SK-N-SH treated with all-trans-retinoic acid at 6 μM for 48 hours (cell line): Measurements from ENCODE around the gene RAB11FIP3.

Experiments
- ATAC-seq: fragments of 200-7000 bp; cut with Tn5 transposase; 3 replicates; pipeline ENCODE4 v1.9.1; 2020; ENCODE audit warnings: mild to moderate bottlenecking, moderate library complexity
- ARNTL ChIP-seq: fragments of 450-650 bp; formaldehyde crosslinking; IDR thresholded peaks from 2 replicates; pipeline ENCODE4 v1.5.0; 2020; ENCODE audit warnings: low read depth, mild to moderate bottlenecking, moderate library complexity, borderline replicate concordance
- BACH2 ChIP-seq: fragments of 250-450 bp; sonication (Bioruptor Pico); IDR thresholded peaks from 2 replicates; pipeline ENCODE4 v1.9.0; 2021; ENCODE audit warnings: mild to moderate bottlenecking, borderline replicate concordance
- CSDC2 ChIP-seq: fragments of 250-450 bp; sonication (Bioruptor Pico); IDR thresholded peaks from 2 replicates; pipeline ENCODE4 v1.5.0; 2020; ENCODE audit warnings: mild to moderate bottlenecking, moderate library complexity
- ESRRG ChIP-seq: fragments of 250-450 bp; sonication (Bioruptor Pico); IDR thresholded peaks from 2 replicates; pipeline ENCODE4 v1.6.1; 2021; ENCODE audit warnings: mild to moderate bottlenecking
- GLIS3 ChIP-seq: fragments of 250-450 bp; sonication (Bioruptor Pico); IDR thresholded peaks from 2 replicates; pipeline ENCODE4 v1.5.0; 2020; ENCODE audit warnings: mild to moderate bottlenecking, moderate library complexity
- ISL1 ChIP-seq: fragments of 250-450 bp; sonication (Bioruptor Pico); IDR thresholded peaks from 2 replicates; pipeline ENCODE4 v2.1.2; 2022; ENCODE audit warnings: mild to moderate bottlenecking, moderate library complexity
- OSR1 ChIP-seq: fragments of 250-450 bp; sonication (Bioruptor Pico); IDR thresholded peaks from 2 replicates; pipeline ENCODE4 v1.8.0; 2022; ENCODE audit warnings: moderate library complexity, mild to moderate bottlenecking, inconsistent platforms
- PPARA ChIP-seq: fragments of 250-450 bp; sonication (Bioruptor Pico); IDR thresholded peaks from 2 replicates; pipeline ENCODE4 v1.5.0; 2020; ENCODE audit warnings: mild to moderate bottlenecking, borderline replicate concordance
- RARB ChIP-seq: fragments of 250-450 bp; sonication (Bioruptor Pico); IDR thresholded peaks from 2 replicates; pipeline ENCODE4 v1.8.0; 2021; ENCODE audit warnings: mild to moderate bottlenecking, moderate library complexity
- SNAI2 ChIP-seq: fragments of 250-450 bp; sonication (Bioruptor Pico); IDR thresholded peaks from 2 replicates; pipeline ENCODE4 v1.5.0; 2020; ENCODE audit warnings: mild to moderate bottlenecking, moderate library complexity
- TCF4 ChIP-seq: fragments of 250-450 bp; sonication (Bioruptor Pico); IDR thresholded peaks from 2 replicates; pipeline ENCODE4 v1.8.0; 2021; ENCODE audit warnings: mild to moderate bottlenecking, moderate library complexity, borderline replicate concordance
- TOX ChIP-seq: fragments of 250-450 bp; sonication (Bioruptor Pico); IDR thresholded peaks from 2 replicates; pipeline ENCODE4 v1.8.0; 2021; ENCODE audit warnings: mild to moderate bottlenecking, moderate library complexity, borderline replicate concordance
- ZFP3 ChIP-seq: fragments of 250-450 bp; sonication (Bioruptor Pico); IDR thresholded peaks from 2 replicates; pipeline ENCODE4 v1.5.0; 2020; ENCODE audit warnings: mild to moderate bottlenecking, moderate library complexity
- ZFP30 ChIP-seq: fragments of 450-650 bp; formaldehyde crosslinking; IDR thresholded peaks from 2 replicates; pipeline ENCODE4 v1.5.0; 2022; ENCODE audit warnings: mild to moderate bottlenecking, moderate library complexity
- ZNF70 ChIP-seq: fragments of 450-650 bp; formaldehyde crosslinking; IDR thresholded peaks from 2 replicates; pipeline ENCODE4 v1.5.0; 2020; ENCODE audit warnings: mild to moderate bottlenecking, moderate library complexity
- ZNF8 ChIP-seq: fragments of 450-650 bp; formaldehyde crosslinking; IDR thresholded peaks from 2 replicates; pipeline ENCODE4 v1.5.0; 2020; ENCODE audit warnings: mild to moderate bottlenecking, moderate library complexity
- TF ChIP-seq, protein P1 (sequence below): fragments of 250-450 bp; sonication (Bioruptor Pico); IDR thresholded peaks from 2 replicates; pipeline ENCODE4 v1.5.0; 2020; ENCODE audit warnings: mild to moderate bottlenecking, moderate library complexity
- TF ChIP-seq, protein P2 (sequence below): fragments of 250-450 bp; sonication (Bioruptor Pico); IDR thresholded peaks from 2 replicates; pipeline ENCODE4 v1.8.0; 2020; ENCODE audit warnings: mild to moderate bottlenecking, moderate library complexity, borderline replicate concordance

The RAB11FIP3 gene

DNA sequence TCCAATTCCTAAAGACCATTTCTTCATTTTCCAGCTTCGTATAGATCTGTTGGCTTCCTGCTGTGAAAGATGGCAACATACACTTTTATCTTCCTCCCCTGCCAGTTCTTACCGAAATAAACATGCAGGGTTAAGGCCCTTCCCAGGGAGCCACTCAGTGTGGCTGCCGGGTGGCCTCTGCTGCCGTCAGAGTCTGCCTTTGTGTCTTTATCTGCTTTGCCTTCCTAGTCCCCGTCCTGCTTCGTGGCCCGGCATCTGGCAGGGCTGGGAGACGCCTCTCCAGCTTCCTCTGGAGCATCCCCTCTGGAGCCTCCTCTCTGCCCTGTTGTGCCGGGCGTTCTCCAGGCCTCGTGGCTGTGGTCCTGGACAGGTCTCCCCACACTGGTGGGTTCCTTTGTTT lies 71.8 kb downstream of the RAB11FIP3 start:
- TF ChIP-seq ARNTL (CRISPR knock-in tag) (no peak), ZFP30 (no peak), SNAI2 (CRISPR knock-in tag) (no peak)
- TF ChIP-seq, protein P1, sequence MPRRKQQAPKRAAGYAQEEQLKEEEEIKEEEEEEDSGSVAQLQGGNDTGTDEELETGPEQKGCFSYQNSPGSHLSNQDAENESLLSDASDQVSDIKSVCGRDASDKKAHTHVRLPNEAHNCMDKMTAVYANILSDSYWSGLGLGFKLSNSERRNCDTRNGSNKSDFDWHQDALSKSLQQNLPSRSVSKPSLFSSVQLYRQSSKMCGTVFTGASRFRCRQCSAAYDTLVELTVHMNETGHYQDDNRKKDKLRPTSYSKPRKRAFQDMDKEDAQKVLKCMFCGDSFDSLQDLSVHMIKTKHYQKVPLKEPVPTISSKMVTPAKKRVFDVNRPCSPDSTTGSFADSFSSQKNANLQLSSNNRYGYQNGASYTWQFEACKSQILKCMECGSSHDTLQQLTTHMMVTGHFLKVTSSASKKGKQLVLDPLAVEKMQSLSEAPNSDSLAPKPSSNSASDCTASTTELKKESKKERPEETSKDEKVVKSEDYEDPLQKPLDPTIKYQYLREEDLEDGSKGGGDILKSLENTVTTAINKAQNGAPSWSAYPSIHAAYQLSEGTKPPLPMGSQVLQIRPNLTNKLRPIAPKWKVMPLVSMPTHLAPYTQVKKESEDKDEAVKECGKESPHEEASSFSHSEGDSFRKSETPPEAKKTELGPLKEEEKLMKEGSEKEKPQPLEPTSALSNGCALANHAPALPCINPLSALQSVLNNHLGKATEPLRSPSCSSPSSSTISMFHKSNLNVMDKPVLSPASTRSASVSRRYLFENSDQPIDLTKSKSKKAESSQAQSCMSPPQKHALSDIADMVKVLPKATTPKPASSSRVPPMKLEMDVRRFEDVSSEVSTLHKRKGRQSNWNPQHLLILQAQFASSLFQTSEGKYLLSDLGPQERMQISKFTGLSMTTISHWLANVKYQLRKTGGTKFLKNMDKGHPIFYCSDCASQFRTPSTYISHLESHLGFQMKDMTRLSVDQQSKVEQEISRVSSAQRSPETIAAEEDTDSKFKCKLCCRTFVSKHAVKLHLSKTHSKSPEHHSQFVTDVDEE (CRISPR knock-in tag): no peak
- TF ChIP-seq, all 23 proteins: peak for 0
- no peak for ATAC-seq

DNA sequence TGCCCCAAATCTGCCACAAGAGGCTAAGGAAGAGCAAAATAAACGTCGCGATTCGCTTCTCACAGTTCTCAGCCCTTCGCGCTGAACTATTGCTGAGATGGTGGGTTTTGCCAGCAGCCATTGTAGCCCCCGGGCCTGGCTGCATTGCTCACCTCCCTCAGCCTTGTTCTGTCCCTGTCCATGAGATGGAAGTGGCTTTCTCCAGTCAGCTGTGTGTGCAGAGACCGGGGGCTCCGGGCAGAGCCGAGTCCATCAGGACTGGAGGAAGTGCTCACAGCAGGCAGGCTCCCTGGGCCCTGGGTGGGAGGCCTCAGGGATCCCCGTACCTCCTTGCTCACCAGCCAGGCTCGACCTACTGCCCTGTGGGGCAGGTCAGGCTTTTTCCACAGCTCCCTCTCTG lies 74.5 kb downstream of the RAB11FIP3 start:
- no peak for TF ChIP-seq ZFP3 (CRISPR knock-in tag)
- no peak for TF ChIP-seq SNAI2 (CRISPR knock-in tag)
- no peak for TF ChIP-seq TCF4
- no peak for TF ChIP-seq ZFP30
- TF ChIP-seq, protein P2, sequence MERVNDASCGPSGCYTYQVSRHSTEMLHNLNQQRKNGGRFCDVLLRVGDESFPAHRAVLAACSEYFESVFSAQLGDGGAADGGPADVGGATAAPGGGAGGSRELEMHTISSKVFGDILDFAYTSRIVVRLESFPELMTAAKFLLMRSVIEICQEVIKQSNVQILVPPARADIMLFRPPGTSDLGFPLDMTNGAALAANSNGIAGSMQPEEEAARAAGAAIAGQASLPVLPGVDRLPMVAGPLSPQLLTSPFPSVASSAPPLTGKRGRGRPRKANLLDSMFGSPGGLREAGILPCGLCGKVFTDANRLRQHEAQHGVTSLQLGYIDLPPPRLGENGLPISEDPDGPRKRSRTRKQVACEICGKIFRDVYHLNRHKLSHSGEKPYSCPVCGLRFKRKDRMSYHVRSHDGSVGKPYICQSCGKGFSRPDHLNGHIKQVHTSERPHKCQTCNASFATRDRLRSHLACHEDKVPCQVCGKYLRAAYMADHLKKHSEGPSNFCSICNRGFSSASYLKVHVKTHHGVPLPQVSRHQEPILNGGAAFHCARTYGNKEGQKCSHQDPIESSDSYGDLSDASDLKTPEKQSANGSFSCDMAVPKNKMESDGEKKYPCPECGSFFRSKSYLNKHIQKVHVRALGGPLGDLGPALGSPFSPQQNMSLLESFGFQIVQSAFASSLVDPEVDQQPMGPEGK: no peak
- no peak for TF ChIP-seq ESRRG (CRISPR knock-in tag)
- no peak for TF ChIP-seq TOX (CRISPR knock-in tag)
- TF ChIP-seq BACH2 (CRISPR knock-in tag): no peak
- TF ChIP-seq GLIS3 (CRISPR knock-in tag): no peak
- TF ChIP-seq ZNF70: no peak
- no peak for TF ChIP-seq ZNF8
- no peak for TF ChIP-seq ARNTL (CRISPR knock-in tag)
- TF ChIP-seq CSDC2 (CRISPR knock-in tag): no peak
- TF ChIP-seq PPARA (CRISPR knock-in tag): no peak
- no peak for TF ChIP-seq RARB (CRISPR knock-in tag)
- ATAC-seq: no peak

DNA sequence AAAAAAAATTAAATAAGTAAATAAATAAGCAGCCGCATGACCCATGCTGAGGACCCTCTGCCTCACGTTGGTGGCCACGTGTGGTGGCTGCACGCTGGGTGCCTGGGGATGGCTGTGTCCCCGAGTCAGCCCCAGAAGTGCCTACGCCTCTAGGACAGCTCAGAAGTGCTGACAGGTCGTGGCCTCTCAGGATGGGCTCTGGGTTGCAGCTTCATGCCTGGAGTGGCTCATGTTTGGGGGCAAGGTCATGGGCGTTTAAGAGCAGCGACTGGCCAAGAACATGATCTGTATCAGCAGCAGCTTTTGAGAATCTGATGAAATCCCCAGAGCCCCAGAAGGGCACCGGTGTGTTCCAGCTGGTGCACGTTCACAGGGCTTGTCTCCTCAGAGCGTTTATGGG lies 75.3 kb downstream of the RAB11FIP3 start:
- no peak for TF ChIP-seq ZNF70
- no peak for TF ChIP-seq ZFP3 (CRISPR knock-in tag)
- TF ChIP-seq SNAI2 (CRISPR knock-in tag): no peak
- TF ChIP-seq GLIS3 (CRISPR knock-in tag): no peak
- no peak for TF ChIP-seq ZNF8
- TF ChIP-seq, protein P1 (CRISPR knock-in tag): no peak
- TF ChIP-seq TCF4: no peak
- TF ChIP-seq PPARA (CRISPR knock-in tag): no peak
- TF ChIP-seq ISL1: no peak
- TF ChIP-seq CSDC2 (CRISPR knock-in tag): no peak
- TF ChIP-seq, protein P2: no peak
- no peak for TF ChIP-seq OSR1 (CRISPR knock-in tag)
- no peak for TF ChIP-seq ARNTL (CRISPR knock-in tag)
- TF ChIP-seq ESRRG (CRISPR knock-in tag): no peak
- TF ChIP-seq, all 23 proteins: peak for 0
- no peak for ATAC-seq
